MM.1S (cell line): ENCODE measurements around the gene ITPKC.
"Not testable (repeated sequence)": the region's sequence is repeated elsewhere in the genome, so short reads cannot be mapped to it uniquely, and the experiment has no call there.

Source experiments
- DNase-seq: peaks from one replicate; pipeline ENCODE4 v3.0.0-alpha.2; 2015
- H2AFZ ChIP-seq: fragments of 300-600 bp; sonication (generic); 2 replicates; pipeline ENCODE4 v1.6.0; 2016; ENCODE audit warnings: antibody characterized with exemption, low read length
- H3F3A ChIP-seq: fragments of 300-600 bp; sonication (generic); 2 replicates; pipeline ENCODE4 v1.6.1; 2016; ENCODE audit warnings: mild to moderate bottlenecking, antibody characterized with exemption, low read length, moderate library complexity, mixed read lengths; ENCODE audit not compliant: insufficient read depth
- H3K27ac ChIP-seq: fragments of 300-600 bp; sonication (generic); 2 replicates; pipeline ENCODE4 v1.5.1; 2016; ENCODE audit warnings: mild to moderate bottlenecking, low read length
- H3K27me3 ChIP-seq: fragments of 300-600 bp; sonication (generic); replicated peaks from 2 replicates; pipeline ENCODE4 v1.6.0; 2016; ENCODE audit warnings: low read length; ENCODE audit not compliant: insufficient read depth
- H3K36me3 ChIP-seq: fragments of 300-600 bp; sonication (generic); replicated peaks from 2 replicates; pipeline ENCODE4 v1.6.1; 2016; ENCODE audit warnings: mild to moderate bottlenecking, low read length, mixed read lengths; ENCODE audit not compliant: insufficient read depth
- H3K4me1 ChIP-seq: fragments of 300-600 bp; sonication (generic); 2 replicates; pipeline ENCODE4 v1.6.1; 2016; ENCODE audit warnings: low read length, mixed read lengths
- H3K4me2 ChIP-seq: fragments of 300-600 bp; sonication (generic); 2 replicates; pipeline ENCODE4 v1.6.0; 2016; ENCODE audit warnings: low read depth, low read length
- H3K4me3 ChIP-seq: fragments of 300-600 bp; sonication (generic); 2 replicates; pipeline ENCODE4 v1.5.1; 2016; ENCODE audit warnings: low read length, mixed read lengths
- H3K79me2 ChIP-seq: fragments of 300-600 bp; sonication (generic); 2 replicates; pipeline ENCODE4 v1.6.1; 2016; ENCODE audit warnings: mixed run types, low read length, mixed read lengths
- H3K9ac ChIP-seq: fragments of 300-600 bp; sonication (generic); 2 replicates; pipeline ENCODE4 v1.6.1; 2016; ENCODE audit warnings: low read length, mixed read lengths
- H3K9me2 ChIP-seq: fragments of 300-600 bp; sonication (generic); replicated peaks from 2 replicates; pipeline ENCODE4 v1.6.1; 2016; ENCODE audit warnings: mild to moderate bottlenecking, low read length, mixed read lengths; ENCODE audit not compliant: insufficient read depth
- H3K9me3 ChIP-seq: fragments of 300-600 bp; sonication (generic); replicated peaks from 2 replicates; pipeline ENCODE4 v1.6.1; 2016; ENCODE audit warnings: mild to moderate bottlenecking, low read length, mixed read lengths; ENCODE audit not compliant: insufficient read depth
- H4K20me1 ChIP-seq: fragments of 300-600 bp; sonication (generic); 2 replicates; pipeline ENCODE4 v1.6.1; 2016; ENCODE audit warnings: mild to moderate bottlenecking, low read length, moderate library complexity, mixed read lengths; ENCODE audit not compliant: insufficient read depth
- EZH2 ChIP-seq: fragments of 300-600 bp; sonication (generic); optimal IDR thresholded peaks from 2 replicates; pipeline ENCODE3; 2017; ENCODE audit warnings: low read depth, mild to moderate bottlenecking, antibody characterized with exemption, low read length, mixed read lengths
- EZH2phosphoT487 ChIP-seq: fragments of 300-600 bp; sonication (generic); IDR thresholded peaks from 2 replicates; pipeline ENCODE4 v1.6.1; 2018; ENCODE audit warnings: antibody characterized with exemption, low read length
- TF ChIP-seq, protein P1 (sequence below): fragments of 300-600 bp; sonication (generic); IDR thresholded peaks from 2 replicates; pipeline ENCODE4 v1.5.1; 2016; ENCODE audit warnings: antibody characterized with exemption, low read length, mixed read lengths

Gene ITPKC

DNA sequence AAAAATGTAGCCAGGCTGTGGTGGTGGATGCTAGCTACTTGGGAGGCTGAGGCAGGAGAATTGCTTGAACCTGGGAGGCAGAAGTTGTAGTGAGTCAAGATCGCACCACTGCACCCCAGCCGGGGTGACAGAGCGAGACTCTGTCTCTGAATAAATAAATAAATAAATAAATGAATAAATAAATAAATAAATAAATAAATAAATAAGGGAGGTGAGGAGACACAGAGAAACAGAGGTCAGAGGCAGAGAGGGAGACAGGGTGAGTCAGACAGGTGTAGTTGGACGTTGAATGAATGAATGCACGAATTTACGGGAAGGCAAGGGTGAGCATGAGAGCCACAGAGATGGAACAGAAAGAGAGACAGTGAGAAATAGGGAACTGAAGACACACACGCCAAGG is 64.2 kb downstream of the ITPKC start:
- no peaks in the 10 kb centered on the region for H3K9me3 ChIP-seq
- H3K27ac ChIP-seq = no peak overlapping the region
- no peaks in the 10 kb centered on the region for H3K9me2 ChIP-seq
- no peak overlapping the region for H2AFZ ChIP-seq
- TF ChIP-seq EZH2phosphoT487 (no peak), EZH2 (no peak)
- TF ChIP-seq, protein P1, sequence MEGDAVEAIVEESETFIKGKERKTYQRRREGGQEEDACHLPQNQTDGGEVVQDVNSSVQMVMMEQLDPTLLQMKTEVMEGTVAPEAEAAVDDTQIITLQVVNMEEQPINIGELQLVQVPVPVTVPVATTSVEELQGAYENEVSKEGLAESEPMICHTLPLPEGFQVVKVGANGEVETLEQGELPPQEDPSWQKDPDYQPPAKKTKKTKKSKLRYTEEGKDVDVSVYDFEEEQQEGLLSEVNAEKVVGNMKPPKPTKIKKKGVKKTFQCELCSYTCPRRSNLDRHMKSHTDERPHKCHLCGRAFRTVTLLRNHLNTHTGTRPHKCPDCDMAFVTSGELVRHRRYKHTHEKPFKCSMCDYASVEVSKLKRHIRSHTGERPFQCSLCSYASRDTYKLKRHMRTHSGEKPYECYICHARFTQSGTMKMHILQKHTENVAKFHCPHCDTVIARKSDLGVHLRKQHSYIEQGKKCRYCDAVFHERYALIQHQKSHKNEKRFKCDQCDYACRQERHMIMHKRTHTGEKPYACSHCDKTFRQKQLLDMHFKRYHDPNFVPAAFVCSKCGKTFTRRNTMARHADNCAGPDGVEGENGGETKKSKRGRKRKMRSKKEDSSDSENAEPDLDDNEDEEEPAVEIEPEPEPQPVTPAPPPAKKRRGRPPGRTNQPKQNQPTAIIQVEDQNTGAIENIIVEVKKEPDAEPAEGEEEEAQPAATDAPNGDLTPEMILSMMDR = no peak
- peaks cover 14% of the 10 kb centered on the region for H3F3A ChIP-seq
- H3K9ac ChIP-seq = no peak overlapping the region
- H3K36me3 ChIP-seq = no peaks in the 10 kb centered on the region
- peaks cover 12% of the 10 kb centered on the region for H3K4me1 ChIP-seq
- no peak for DNase-seq
- H4K20me1 ChIP-seq = peaks cover 7% of the 10 kb centered on the region
- no peak overlapping the region for H3K4me3 ChIP-seq
- no peak overlapping the region for H3K4me2 ChIP-seq
- no peaks in the 10 kb centered on the region for H3K79me2 ChIP-seq
- peaks cover 7% of the 10 kb centered on the region for H3K27me3 ChIP-seq

DNA sequence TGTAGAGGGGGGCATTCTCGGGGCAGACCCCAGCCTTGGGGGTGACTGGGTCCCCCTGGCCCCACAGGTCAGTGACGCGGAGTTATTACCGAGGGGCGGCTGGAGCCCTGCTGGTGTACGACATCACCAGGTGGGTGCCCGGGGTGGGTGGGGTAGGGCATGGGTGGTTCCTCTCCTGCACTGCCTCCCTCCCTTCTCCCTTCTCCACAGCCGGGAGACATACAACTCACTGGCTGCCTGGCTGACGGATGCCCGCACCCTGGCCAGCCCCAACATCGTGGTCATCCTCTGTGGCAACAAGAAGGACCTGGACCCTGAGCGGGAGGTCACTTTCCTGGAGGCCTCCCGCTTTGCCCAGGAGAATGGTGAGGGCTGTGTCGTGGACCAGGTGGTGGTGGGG is 66.8 kb downstream of the ITPKC start:
- H3K9me2 ChIP-seq = no peaks in the 10 kb centered on the region
- TF ChIP-seq EZH2 = no peak
- TF ChIP-seq, protein P1 = no peak
- no peak for TF ChIP-seq EZH2phosphoT487

DNA sequence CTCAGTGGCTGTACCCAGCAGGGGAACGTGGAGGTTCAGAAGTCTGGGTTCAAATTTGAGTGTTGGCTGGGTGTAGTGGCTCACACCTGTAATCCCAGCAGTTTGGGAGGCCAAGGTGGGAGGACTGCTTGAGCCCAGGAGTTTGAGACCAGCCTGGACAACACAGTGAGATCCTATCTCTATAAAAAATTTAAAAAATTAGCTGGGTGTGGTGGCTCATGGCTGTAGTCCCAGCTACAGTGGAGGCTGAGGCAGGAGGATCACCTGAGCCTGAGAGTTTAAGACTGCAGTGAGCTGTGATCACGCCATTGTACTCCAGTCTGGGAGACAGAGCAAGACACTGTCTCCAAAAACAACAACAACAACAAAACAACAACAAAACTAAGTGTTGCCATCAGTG is 67.2 kb downstream of the ITPKC start:
- not testable (repeated sequence) for H3F3A ChIP-seq, H3K4me3 ChIP-seq, H3K9me3 ChIP-seq, H3K27me3 ChIP-seq, H2AFZ ChIP-seq, H4K20me1 ChIP-seq, DNase-seq, H3K36me3 ChIP-seq, H3K4me1 ChIP-seq, H3K9ac ChIP-seq, H3K4me2 ChIP-seq, H3K79me2 ChIP-seq, H3K27ac ChIP-seq, H3K9me2 ChIP-seq

More for the DNA sequence above, 66.8 kb downstream of the ITPKC start:
- Histone ChIP-seq H3K79me2 (no peaks in the 10 kb centered on the region), H3K9me3 (no peaks in the 10 kb centered on the region), H3K4me3 (no peak overlapping the region), H3K36me3 (no peaks in the 10 kb centered on the region), H3K27me3 (no peaks in the 10 kb centered on the region), H3K27ac (no peak overlapping the region), H3K4me2 (no peak overlapping the region), H4K20me1 (no peaks in the 10 kb centered on the region), H3F3A (no peaks in the 10 kb centered on the region; the same call in 1 of the 2 replicates), H2AFZ (no peak overlapping the region), H3K4me1 (peaks cover 4% of the 10 kb centered on the region), H3K9ac (no peak overlapping the region)
- no peak for DNase-seq

DNA sequence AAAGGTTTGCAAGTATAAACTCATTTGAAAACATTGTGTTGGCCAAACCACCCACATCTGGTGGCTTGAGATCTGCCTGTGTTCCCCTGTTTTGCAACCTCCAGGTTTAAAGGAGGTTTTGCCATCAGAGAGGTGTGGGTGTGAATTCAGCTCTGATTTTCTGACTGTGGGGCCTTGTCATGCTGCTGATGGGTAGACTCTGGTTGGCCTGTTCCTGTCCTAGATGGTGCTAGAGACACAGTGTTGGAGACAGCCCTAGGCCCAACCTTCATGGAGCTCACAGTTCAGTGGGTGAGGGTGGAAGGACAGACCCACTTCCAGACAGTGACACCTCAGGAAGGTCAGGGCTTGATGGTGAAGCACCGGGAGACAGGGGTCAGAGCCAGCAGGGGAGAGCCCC is 68.6 kb downstream of the ITPKC start:
- TF ChIP-seq, protein P1 = no peak
- TF ChIP-seq EZH2 (no peak), EZH2phosphoT487 (no peak)
- Histone ChIP-seq H3K79me2 (no peaks in the 10 kb centered on the region), H3K27me3 (no peaks in the 10 kb centered on the region), H3K36me3 (no peaks in the 10 kb centered on the region), H3K4me3 (no peak overlapping the region), H3K9me3 (no peaks in the 10 kb centered on the region), H4K20me1 (no peaks in the 10 kb centered on the region), H3K4me2 (no peak overlapping the region), H3K4me1 (no peaks in the 10 kb centered on the region), H2AFZ (no peak overlapping the region), H3K9me2 (no peaks in the 10 kb centered on the region), H3K9ac (no peak overlapping the region), H3F3A (no peaks in the 10 kb centered on the region; the same call in 1 of the 2 replicates), H3K27ac (no peak overlapping the region)
- no peak for DNase-seq
